WTC11 (cell line): Measurements from ENCODE around the gene TEN1. TPM values are rescaled to one million over a fixed set of nuclear protein-coding genes. Genes with fewer than 3 reads are reported as not detected.

ENCODE experiments used
- ATAC-seq: fragments of 200-7000 bp; cut with Tn5 transposase; 2 replicates; pipeline ENCODE4 v1.10.0; 2021; ENCODE audit warnings: mild to moderate bottlenecking, moderate library complexity
- CTCF ChIA-PET: fragments of 300-600 bp; sonication (Branson Sonifier 250); formaldehyde crosslinking; loops from one replicate; lab custom pipeline; 2021; ENCODE audit warnings: antibody characterized with exemption; lab: Charles Lee
- POLR2A ChIA-PET: fragments of 350-600 bp; sonication (Branson Sonifier 250); formaldehyde crosslinking; loops from one replicate; lab custom pipeline; 2021; ENCODE audit warnings: antibody characterized with exemption; lab: Charles Lee
- DNase-seq: peaks from one replicate; pipeline ENCODE4 v3.0.0; 2021; ENCODE audit warnings: low spot score
- H3K27ac Mint-ChIP-seq: 2 replicates; pipeline ENCODE4 v1.8.0; 2021; ENCODE audit warnings: mixed read lengths
- H3K27me3 Mint-ChIP-seq: 2 replicates; pipeline ENCODE4 v1.8.0; 2021; ENCODE audit warnings: low read depth, mild to moderate bottlenecking, moderate library complexity, mixed read lengths
- H3K36me3 Mint-ChIP-seq: 2 replicates; pipeline ENCODE4 v1.8.0; 2021; ENCODE audit warnings: mixed read lengths
- H3K4me1 Mint-ChIP-seq: 2 replicates; pipeline ENCODE4 v1.8.0; 2022; ENCODE audit warnings: mixed read lengths
- H3K4me3 Mint-ChIP-seq: 2 replicates; pipeline ENCODE4 v1.8.0; 2021; ENCODE audit warnings: mild to moderate bottlenecking, moderate library complexity, mixed read lengths
- H3K9me3 Mint-ChIP-seq: 2 replicates; pipeline ENCODE4 v1.8.0; 2021; ENCODE audit warnings: mixed read lengths
- EMX1 ChIP-seq: fragments of 250-450 bp; sonication (Bioruptor Pico); IDR thresholded peaks from 2 replicates; pipeline ENCODE4 v1.8.0; 2021; ENCODE audit warnings: mild to moderate bottlenecking
- FOXP1 ChIP-seq: sonication (generic); formaldehyde crosslinking; IDR thresholded peaks from 2 replicates; pipeline ENCODE4 v1.8.0; 2022; ENCODE audit warnings: missing genetic modification reagents, mild to moderate bottlenecking, moderate library complexity, borderline replicate concordance
- JAZF1 ChIP-seq: fragments of 250-450 bp; sonication (Bioruptor Pico); IDR thresholded peaks from 2 replicates; pipeline ENCODE4 v1.9.0; 2021; ENCODE audit warnings: moderate library complexity, mild to moderate bottlenecking, inconsistent platforms
- KAT7 ChIP-seq: sonication (generic); formaldehyde crosslinking; IDR thresholded peaks from 2 replicates; pipeline ENCODE4 v1.8.1; 2023; ENCODE audit warnings: missing genetic modification reagents, mild to moderate bottlenecking, borderline replicate concordance
- NFYB ChIP-seq: sonication (generic); formaldehyde crosslinking; conservative IDR thresholded peaks from 2 replicates; pipeline ENCODE4 v1.8.0; 2022; ENCODE audit warnings: low read depth, missing genetic modification reagents
- SMAD3 ChIP-seq: sonication (generic); formaldehyde crosslinking; IDR thresholded peaks from 2 replicates; pipeline ENCODE4 v1.8.0; 2022; ENCODE audit warnings: missing genetic modification reagents, mild to moderate bottlenecking, borderline replicate concordance
- SOX15 ChIP-seq: fragments of 250-450 bp; sonication (Bioruptor Pico); IDR thresholded peaks from 2 replicates; pipeline ENCODE4 v1.9.0; 2021; ENCODE audit warnings: mild to moderate bottlenecking
- ZNF219 ChIP-seq: sonication (generic); formaldehyde crosslinking; IDR thresholded peaks from 2 replicates; pipeline ENCODE4 v1.8.0; 2023; ENCODE audit warnings: missing genetic modification reagents, mild to moderate bottlenecking, borderline replicate concordance
- ZNF263 ChIP-seq: sonication (generic); formaldehyde crosslinking; IDR thresholded peaks from 2 replicates; pipeline ENCODE4 v1.8.1; 2022; ENCODE audit warnings: low read depth, mild to moderate bottlenecking, moderate library complexity, missing genetic modification reagents
- ZNF396 ChIP-seq: fragments of 250-450 bp; sonication (Bioruptor Pico); IDR thresholded peaks from 2 replicates; pipeline ENCODE4 v1.8.0; 2021; ENCODE audit warnings: mild to moderate bottlenecking, moderate library complexity, borderline replicate concordance
- total RNA-seq: library from RNA; stranded (reverse); gene quantifications from 3 replicates; pipeline ENCODE4 v1.2.3, GENCODE V29; 2021
- TF ChIP-seq, protein P1 (sequence below): sonication (generic); formaldehyde crosslinking; conservative IDR thresholded peaks from 2 replicates; pipeline ENCODE4 v1.8.1; 2023; ENCODE audit warnings: mild to moderate bottlenecking, low read depth, missing genetic modification reagents, moderate library complexity
- TF ChIP-seq, protein P2 (sequence below): sonication (generic); formaldehyde crosslinking; IDR thresholded peaks from 2 replicates; pipeline ENCODE4 v1.8.0; 2022; ENCODE audit warnings: missing genetic modification reagents
- TF ChIP-seq, protein P3 (sequence below): fragments of 250-450 bp; sonication (Bioruptor Pico); IDR thresholded peaks from 2 replicates; pipeline ENCODE4 v1.9.0; 2021; ENCODE audit warnings: mild to moderate bottlenecking
- TF ChIP-seq, protein P4 (sequence below): sonication (generic); formaldehyde crosslinking; IDR thresholded peaks from 2 replicates; pipeline ENCODE4 v1.8.0; 2022; ENCODE audit warnings: mild to moderate bottlenecking, missing genetic modification reagents
- TF ChIP-seq, protein P5 (sequence below): fragments of 250-450 bp; sonication (Bioruptor Pico); IDR thresholded peaks from 2 replicates; pipeline ENCODE4 v1.9.0; 2021; ENCODE audit warnings: moderate library complexity, mild to moderate bottlenecking, inconsistent platforms, borderline replicate concordance
- TF ChIP-seq, protein P6 (sequence below): sonication (generic); formaldehyde crosslinking; IDR thresholded peaks from 2 replicates; pipeline ENCODE4 v1.8.1; 2022; ENCODE audit warnings: missing genetic modification reagents, borderline replicate concordance
- TF ChIP-seq, protein P7 (sequence below): fragments of 250-450 bp; sonication (Bioruptor Pico); IDR thresholded peaks from 2 replicates; pipeline ENCODE4 v1.8.0; 2021; ENCODE audit warnings: mild to moderate bottlenecking

TEN1 gene
- total RNA-seq, 1 experiment from 2014 or later = 15.6 TPM

DNA sequence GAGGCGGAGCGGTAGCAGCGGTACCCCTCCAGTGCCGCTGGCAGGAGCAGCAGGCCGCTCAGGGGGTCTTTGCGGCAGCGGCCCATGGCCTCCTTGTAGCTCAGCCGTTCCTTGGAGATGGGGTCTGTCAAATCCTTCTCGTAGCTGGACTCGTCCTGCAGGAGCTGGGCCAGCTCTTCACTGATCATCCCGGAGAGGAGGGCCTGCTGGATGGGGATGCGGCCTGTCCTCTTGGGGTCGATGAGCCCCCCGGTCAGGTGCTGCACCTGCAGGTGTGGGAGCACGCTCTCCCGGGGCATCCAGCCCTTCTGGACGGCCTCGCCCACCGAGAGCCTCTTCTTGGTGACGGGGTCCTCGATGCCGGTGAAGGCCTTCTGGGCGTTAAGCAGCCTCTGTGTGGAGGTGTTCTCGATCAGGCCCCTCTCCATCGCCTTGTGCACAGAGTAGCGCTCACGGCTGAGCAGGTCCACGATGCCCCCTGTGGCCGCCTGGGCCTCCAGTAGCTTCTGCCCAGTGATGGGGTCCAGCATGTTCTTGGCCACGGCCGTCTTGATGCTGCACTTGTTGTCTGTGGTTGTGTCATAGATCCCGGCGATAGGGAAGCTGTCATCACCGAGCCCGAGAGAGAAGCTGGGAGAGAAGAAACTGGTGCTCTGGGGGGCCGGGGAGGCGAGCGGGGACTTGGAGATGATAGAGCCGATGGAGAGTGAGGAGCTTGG, 28.2 kb downstream of the TEN1 start (continued):
- TF ChIP-seq, protein P1, sequence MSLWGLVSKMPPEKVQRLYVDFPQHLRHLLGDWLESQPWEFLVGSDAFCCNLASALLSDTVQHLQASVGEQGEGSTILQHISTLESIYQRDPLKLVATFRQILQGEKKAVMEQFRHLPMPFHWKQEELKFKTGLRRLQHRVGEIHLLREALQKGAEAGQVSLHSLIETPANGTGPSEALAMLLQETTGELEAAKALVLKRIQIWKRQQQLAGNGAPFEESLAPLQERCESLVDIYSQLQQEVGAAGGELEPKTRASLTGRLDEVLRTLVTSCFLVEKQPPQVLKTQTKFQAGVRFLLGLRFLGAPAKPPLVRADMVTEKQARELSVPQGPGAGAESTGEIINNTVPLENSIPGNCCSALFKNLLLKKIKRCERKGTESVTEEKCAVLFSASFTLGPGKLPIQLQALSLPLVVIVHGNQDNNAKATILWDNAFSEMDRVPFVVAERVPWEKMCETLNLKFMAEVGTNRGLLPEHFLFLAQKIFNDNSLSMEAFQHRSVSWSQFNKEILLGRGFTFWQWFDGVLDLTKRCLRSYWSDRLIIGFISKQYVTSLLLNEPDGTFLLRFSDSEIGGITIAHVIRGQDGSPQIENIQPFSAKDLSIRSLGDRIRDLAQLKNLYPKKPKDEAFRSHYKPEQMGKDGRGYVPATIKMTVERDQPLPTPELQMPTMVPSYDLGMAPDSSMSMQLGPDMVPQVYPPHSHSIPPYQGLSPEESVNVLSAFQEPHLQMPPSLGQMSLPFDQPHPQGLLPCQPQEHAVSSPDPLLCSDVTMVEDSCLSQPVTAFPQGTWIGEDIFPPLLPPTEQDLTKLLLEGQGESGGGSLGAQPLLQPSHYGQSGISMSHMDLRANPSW = no peak
- no peak for TF ChIP-seq ZNF396 (CRISPR knock-in tag)
- no peak for TF ChIP-seq NFYB (CRISPR knock-in tag)
- no peak for TF ChIP-seq EMX1 (CRISPR knock-in tag)
- TF ChIP-seq, all 79 proteins: peak for 0

DNA sequence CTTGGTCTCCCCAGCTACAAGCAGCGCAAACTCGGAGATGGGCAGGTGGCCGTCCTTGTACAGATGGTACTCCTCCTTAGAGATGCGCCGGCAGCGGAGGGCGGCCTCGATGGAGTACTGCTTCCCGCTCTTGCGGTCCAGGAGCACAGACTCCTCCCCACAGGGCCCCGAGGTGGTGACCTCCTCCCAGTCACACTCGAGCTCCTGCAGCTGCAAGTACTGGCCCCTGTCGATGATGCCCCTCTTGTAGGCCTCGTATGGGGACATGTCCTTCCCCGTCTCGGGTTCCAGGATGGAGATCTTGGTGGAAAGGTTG, 28.8 kb downstream of the TEN1 start:
- Mint-ChIP-seq H3K36me3 (no peaks in the 10 kb centered on the region), H3K4me3 (no peak overlapping the region), H3K4me1 (no peaks in the 10 kb centered on the region), H3K27me3 (no peaks in the 10 kb centered on the region), H3K27ac (no peak overlapping the region), H3K9me3 (peaks cover 6% of the 10 kb centered on the region; the same call in 1 of the 2 replicates)
- ChIA-PET CTCF (interaction anchor here (0.8 to 7.6 kb wide), 12 partner anchors 8 to 272 kb away, joined by 3 to 112 read pairs (median 4); partner anchors contain the start of genes CDK3, MRPL38 and TRIM47), POLR2A (no interaction called here)
- ATAC-seq (no peak), DNase-seq (no peak)
- TF ChIP-seq, protein P2, sequence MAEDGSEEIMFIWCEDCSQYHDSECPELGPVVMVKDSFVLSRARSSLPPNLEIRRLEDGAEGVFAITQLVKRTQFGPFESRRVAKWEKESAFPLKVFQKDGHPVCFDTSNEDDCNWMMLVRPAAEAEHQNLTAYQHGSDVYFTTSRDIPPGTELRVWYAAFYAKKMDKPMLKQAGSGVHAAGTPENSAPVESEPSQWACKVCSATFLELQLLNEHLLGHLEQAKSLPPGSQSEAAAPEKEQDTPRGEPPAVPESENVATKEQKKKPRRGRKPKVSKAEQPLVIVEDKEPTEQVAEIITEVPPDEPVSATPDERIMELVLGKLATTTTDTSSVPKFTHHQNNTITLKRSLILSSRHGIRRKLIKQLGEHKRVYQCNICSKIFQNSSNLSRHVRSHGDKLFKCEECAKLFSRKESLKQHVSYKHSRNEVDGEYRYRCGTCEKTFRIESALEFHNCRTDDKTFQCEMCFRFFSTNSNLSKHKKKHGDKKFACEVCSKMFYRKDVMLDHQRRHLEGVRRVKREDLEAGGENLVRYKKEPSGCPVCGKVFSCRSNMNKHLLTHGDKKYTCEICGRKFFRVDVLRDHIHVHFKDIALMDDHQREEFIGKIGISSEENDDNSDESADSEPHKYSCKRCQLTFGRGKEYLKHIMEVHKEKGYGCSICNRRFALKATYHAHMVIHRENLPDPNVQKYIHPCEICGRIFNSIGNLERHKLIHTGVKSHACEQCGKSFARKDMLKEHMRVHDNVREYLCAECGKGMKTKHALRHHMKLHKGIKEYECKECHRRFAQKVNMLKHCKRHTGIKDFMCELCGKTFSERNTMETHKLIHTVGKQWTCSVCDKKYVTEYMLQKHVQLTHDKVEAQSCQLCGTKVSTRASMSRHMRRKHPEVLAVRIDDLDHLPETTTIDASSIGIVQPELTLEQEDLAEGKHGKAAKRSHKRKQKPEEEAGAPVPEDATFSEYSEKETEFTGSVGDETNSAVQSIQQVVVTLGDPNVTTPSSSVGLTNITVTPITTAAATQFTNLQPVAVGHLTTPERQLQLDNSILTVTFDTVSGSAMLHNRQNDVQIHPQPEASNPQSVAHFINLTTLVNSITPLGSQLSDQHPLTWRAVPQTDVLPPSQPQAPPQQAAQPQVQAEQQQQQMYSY (CRISPR knock-in tag) = no peak
- TF ChIP-seq EMX1 (CRISPR knock-in tag) = no peak
- TF ChIP-seq KAT7 (CRISPR knock-in tag) = no peak
- TF ChIP-seq, protein P3, sequence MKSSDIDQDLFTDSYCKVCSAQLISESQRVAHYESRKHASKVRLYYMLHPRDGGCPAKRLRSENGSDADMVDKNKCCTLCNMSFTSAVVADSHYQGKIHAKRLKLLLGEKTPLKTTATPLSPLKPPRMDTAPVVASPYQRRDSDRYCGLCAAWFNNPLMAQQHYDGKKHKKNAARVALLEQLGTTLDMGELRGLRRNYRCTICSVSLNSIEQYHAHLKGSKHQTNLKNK (CRISPR knock-in tag) = no peak
- no peak for TF ChIP-seq ZNF263 (CRISPR knock-in tag)
- TF ChIP-seq, protein P4, sequence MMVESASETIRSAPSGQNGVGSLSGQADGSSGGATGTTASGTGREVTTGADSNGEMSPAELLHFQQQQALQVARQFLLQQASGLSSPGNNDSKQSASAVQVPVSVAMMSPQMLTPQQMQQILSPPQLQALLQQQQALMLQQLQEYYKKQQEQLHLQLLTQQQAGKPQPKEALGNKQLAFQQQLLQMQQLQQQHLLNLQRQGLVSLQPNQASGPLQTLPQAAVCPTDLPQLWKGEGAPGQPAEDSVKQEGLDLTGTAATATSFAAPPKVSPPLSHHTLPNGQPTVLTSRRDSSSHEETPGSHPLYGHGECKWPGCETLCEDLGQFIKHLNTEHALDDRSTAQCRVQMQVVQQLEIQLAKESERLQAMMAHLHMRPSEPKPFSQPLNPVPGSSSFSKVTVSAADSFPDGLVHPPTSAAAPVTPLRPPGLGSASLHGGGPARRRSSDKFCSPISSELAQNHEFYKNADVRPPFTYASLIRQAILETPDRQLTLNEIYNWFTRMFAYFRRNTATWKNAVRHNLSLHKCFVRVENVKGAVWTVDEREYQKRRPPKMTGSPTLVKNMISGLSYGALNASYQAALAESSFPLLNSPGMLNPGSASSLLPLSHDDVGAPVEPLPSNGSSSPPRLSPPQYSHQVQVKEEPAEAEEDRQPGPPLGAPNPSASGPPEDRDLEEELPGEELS (CRISPR knock-in tag) = no peak
- no peak for TF ChIP-seq SOX15 (CRISPR knock-in tag)
- TF ChIP-seq, protein P5, sequence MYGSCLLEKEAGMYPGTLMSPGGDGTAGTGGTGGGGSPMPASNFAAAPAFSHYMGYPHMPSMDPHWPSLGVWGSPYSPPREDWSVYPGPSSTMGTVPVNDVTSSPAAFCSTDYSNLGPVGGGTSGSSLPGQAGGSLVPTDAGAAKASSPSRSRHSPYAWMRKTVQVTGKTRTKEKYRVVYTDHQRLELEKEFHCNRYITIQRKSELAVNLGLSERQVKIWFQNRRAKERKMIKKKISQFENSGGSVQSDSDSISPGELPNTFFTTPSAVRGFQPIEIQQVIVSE = no peak
- no peak for TF ChIP-seq FOXP1 (CRISPR knock-in tag)
- no peak for TF ChIP-seq ZNF219
- TF ChIP-seq, protein P6, sequence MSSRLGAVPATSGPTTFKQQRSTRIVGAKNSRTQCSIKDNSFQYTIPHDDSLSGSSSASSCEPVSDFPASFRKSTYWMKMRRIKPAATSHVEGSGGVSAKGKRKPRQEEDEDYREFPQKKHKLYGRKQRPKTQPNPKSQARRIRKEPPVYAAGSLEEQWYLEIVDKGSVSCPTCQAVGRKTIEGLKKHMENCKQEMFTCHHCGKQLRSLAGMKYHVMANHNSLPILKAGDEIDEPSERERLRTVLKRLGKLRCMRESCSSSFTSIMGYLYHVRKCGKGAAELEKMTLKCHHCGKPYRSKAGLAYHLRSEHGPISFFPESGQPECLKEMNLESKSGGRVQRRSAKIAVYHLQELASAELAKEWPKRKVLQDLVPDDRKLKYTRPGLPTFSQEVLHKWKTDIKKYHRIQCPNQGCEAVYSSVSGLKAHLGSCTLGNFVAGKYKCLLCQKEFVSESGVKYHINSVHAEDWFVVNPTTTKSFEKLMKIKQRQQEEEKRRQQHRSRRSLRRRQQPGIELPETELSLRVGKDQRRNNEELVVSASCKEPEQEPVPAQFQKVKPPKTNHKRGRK = no peak
- TF ChIP-seq, protein P1 = no peak
- no peak for TF ChIP-seq JAZF1
- TF ChIP-seq, protein P7, sequence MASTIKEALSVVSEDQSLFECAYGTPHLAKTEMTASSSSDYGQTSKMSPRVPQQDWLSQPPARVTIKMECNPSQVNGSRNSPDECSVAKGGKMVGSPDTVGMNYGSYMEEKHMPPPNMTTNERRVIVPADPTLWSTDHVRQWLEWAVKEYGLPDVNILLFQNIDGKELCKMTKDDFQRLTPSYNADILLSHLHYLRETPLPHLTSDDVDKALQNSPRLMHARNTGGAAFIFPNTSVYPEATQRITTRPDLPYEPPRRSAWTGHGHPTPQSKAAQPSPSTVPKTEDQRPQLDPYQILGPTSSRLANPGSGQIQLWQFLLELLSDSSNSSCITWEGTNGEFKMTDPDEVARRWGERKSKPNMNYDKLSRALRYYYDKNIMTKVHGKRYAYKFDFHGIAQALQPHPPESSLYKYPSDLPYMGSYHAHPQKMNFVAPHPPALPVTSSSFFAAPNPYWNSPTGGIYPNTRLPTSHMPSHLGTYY (CRISPR knock-in tag) = no peak
- no peak for TF ChIP-seq NFYB (CRISPR knock-in tag)
- no peak for TF ChIP-seq SMAD3 (CRISPR knock-in tag)
